Measurements from ENCODE around the gene INAFM1. TPM values are rescaled to one million over a fixed set of nuclear protein-coding genes. Genes with fewer than 3 reads are reported as not detected.
A peak's percentile ranks its signal among the peaks of the same experiment; 100 is the strongest.
"Not testable (repeated sequence)": the region's sequence is repeated elsewhere in the genome, so short reads cannot be mapped to it uniquely, and the experiment has no call there.

The INAFM1 gene
- total and polyA plus RNA-seq, 2 experiments from 2014 or later: 1.9 to 11.9 TPM

DNA sequence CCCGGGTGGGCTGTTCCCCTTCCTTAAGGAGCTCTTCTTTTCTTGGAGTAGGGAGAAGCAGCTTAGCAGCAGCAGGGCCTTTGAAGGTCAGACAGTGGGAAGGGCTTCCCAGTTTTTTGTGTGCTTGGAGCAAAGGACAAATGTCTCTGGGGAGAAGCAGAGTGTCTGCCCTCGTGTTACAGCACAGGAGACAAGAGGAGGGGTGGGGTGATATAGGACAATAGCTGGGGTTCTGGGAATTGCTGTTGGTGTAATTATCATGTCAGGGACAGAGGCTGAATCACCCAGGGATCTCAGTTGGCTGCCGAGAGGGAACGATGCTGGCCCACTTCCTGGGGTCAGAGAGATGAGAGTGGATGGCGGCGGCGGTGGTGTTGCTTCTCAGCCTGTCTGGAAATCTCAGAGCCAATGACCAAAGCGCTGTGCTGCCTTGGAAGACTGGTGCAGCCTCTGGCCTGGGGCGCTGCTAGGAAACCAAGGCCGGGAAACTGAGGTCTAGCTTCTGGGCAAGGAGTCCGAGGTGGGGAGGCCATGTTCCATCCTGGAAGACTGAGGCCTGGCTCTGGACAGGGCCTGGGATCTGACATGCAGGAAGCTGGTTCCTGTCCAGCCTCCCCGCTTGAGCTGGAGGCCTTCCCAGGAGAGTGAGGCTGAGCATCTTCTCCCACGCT is 1.2 kb downstream of the INAFM1 start:
- peak overlapping the region; percentile 96 for H3K4me2 ChIP-seq
- no peak overlapping the region for H2AFZ ChIP-seq
- H3K9me2 ChIP-seq (replicated peaks; ENCODE audit: insufficient read depth): no peaks in the 10 kb centered on the region
- H3K27me3 ChIP-seq: no peaks in the 10 kb centered on the region
- H3K27ac ChIP-seq: no peak overlapping the region
- no peaks in the 10 kb centered on the region for H3K9me3 ChIP-seq (ENCODE audit: low read depth)
- peaks cover 10% of the 10 kb centered on the region for H4K20me1 ChIP-seq (ENCODE audit: insufficient read depth, poor library complexity, severe bottlenecking)
- H3K4me1 ChIP-seq (ENCODE audit: insufficient read depth): peaks cover 15% of the 10 kb centered on the region
- H3K36me3 ChIP-seq (replicated peaks; ENCODE audit: insufficient read depth, low read depth): no peaks in the 10 kb centered on the region
- no peak for DNase-seq (ENCODE audit: low spot score)
- peaks cover 9% of the 10 kb centered on the region for H3K79me2 ChIP-seq
- no peak overlapping the region for H3K4me3 ChIP-seq
- TF ChIP-seq, protein P1, sequence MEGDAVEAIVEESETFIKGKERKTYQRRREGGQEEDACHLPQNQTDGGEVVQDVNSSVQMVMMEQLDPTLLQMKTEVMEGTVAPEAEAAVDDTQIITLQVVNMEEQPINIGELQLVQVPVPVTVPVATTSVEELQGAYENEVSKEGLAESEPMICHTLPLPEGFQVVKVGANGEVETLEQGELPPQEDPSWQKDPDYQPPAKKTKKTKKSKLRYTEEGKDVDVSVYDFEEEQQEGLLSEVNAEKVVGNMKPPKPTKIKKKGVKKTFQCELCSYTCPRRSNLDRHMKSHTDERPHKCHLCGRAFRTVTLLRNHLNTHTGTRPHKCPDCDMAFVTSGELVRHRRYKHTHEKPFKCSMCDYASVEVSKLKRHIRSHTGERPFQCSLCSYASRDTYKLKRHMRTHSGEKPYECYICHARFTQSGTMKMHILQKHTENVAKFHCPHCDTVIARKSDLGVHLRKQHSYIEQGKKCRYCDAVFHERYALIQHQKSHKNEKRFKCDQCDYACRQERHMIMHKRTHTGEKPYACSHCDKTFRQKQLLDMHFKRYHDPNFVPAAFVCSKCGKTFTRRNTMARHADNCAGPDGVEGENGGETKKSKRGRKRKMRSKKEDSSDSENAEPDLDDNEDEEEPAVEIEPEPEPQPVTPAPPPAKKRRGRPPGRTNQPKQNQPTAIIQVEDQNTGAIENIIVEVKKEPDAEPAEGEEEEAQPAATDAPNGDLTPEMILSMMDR (IDR thresholded peaks at IDR 0.05; ENCODE audit: poor library complexity): no peak
- TF ChIP-seq EZH2 (IDR thresholded peaks at IDR 0.05; ENCODE audit: borderline replicate concordance) (no peak), EZH2phosphoT487 (IDR thresholded peaks at IDR 0.05; ENCODE audit: low read depth, severe bottlenecking, unreplicated experiment) (no peak)
- WGBS (ENCODE audit: low lambda C conversion rate, missing lambda C conversion rate): 91% methylated on average over 13 of the region's 13 CpGs

DNA sequence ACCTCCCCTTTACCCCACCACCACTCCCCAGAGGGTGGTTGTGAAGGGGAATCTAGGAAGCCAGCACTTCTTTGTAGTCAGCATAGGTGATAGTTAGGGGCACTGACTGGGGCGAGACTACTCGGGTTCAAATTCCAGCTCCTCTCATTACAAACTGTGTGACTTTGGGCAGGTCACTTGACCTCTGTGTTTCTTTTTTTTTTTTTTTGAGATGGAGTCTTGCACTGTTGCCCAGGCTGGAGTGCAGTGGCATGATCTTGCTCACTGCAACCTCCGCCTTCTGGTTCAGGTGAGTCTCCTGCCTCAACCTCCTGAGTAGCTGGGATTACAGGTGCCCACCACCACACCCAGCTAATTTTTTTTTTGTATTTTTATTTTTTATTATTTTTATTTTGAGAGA is 1.8 kb downstream of the INAFM1 start:
- H3K4me2 ChIP-seq; H3K9me3 ChIP-seq (ENCODE audit: low read depth): not testable (repeated sequence)

DNA sequence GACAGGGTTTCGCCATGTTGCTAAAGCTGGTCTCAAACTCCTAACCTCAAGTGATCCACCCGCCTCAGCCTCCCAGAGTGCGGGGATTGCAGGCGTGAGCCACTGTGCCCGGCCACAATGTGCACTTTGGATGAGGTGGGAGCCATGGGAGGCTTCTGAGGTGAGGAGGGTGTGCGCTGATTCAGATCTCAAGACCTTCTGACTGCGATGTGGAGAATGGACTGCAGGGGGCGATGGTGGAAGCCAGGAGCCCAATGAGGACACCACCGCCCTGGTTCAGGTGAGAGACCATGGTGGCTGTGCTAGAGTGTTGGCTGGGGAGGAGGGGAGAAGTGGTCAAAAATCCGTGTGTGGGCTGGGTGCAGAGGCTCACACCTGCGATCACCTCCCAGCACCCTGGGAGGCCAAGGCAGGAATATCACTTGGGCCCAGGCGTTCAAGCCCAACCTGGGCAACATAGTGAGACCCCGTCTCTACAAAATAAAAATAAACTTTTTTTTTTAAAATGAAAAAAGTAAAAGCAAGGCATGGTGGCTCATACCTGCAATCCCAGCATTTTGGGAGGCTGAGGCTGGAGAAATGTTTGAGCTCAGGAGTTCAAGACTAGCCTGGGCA is 5.6 kb downstream of the INAFM1 start:
- no peak overlapping the region for H3K4me3 ChIP-seq
- TF ChIP-seq, protein P1 (IDR thresholded peaks at IDR 0.05; ENCODE audit: poor library complexity): peak; percentile 23
- TF ChIP-seq EZH2phosphoT487 (IDR thresholded peaks at IDR 0.05; ENCODE audit: low read depth, severe bottlenecking, unreplicated experiment) (no peak), EZH2 (IDR thresholded peaks at IDR 0.05; ENCODE audit: borderline replicate concordance) (no peak)
- no peaks in the 10 kb centered on the region for H3K9me3 ChIP-seq (ENCODE audit: low read depth)
- H2AFZ ChIP-seq: no peak overlapping the region
- H3K4me1 ChIP-seq (ENCODE audit: insufficient read depth): peaks cover 6% of the 10 kb centered on the region
- H4K20me1 ChIP-seq (ENCODE audit: insufficient read depth, poor library complexity, severe bottlenecking): peaks cover 6% of the 10 kb centered on the region
- H3K9me2 ChIP-seq (replicated peaks; ENCODE audit: insufficient read depth): no peaks in the 10 kb centered on the region
- WGBS (ENCODE audit: low lambda C conversion rate, missing lambda C conversion rate): 88% methylated on average over 13 of the region's 13 CpGs
- no peaks in the 10 kb centered on the region for H3K36me3 ChIP-seq (replicated peaks; ENCODE audit: insufficient read depth, low read depth)
- DNase-seq (ENCODE audit: low spot score): peak; percentile 34
- H3K27ac ChIP-seq: no peak overlapping the region
- no peaks in the 10 kb centered on the region for H3K27me3 ChIP-seq
- H3K4me2 ChIP-seq: no peak overlapping the region
- peaks cover 6% of the 10 kb centered on the region for H3K79me2 ChIP-seq

More for the DNA sequence above, 1.8 kb downstream of the INAFM1 start:
- H2AFZ ChIP-seq; H3K79me2 ChIP-seq; H3K9me2 ChIP-seq (replicated peaks; ENCODE audit: insufficient read depth); H3K27ac ChIP-seq; H3K36me3 ChIP-seq (replicated peaks; ENCODE audit: insufficient read depth, low read depth); H3K27me3 ChIP-seq; H3K4me3 ChIP-seq; DNase-seq (ENCODE audit: low spot score): not testable (repeated sequence)
- H4K20me1 ChIP-seq (ENCODE audit: insufficient read depth, poor library complexity, severe bottlenecking): peaks cover 10% of the 10 kb centered on the region
- 94% methylated on average over 3 of the region's 3 CpGs for WGBS (ENCODE audit: low lambda C conversion rate, missing lambda C conversion rate)
- H3K4me1 ChIP-seq (ENCODE audit: insufficient read depth): peaks cover 15% of the 10 kb centered on the region

DNA sequence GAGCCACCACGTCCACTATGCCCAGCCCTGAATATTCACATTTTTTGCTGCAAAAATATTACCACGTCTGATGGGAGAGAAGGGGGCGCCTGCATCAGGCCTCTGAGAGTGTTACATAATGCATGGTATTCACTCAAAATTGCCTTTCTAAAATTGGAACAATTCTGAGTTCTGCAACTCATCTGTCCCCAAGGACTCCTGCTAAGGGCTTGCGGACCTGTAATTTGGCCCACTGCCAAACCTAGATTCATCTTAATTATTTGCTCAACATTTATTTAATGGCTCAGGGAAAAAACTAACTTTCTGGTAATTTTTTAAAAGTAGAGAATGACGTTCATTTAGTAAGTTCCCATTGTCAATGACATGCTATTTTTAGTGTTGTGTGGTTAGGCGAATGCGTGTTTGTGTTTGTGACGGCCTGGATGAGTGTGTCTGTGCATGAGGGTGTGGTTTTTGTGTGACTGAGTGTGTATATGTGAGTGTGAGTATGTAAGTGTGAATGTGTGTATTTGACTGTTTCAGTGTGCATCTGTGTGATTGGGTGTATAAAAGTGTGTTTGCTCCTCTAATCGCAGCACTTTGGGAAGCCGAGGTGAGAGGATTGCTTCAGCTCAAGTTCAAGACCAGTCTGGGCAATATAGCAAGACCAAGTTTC is 8.8 kb downstream of the INAFM1 start:
- TF ChIP-seq EZH2phosphoT487 (IDR thresholded peaks at IDR 0.05; ENCODE audit: low read depth, severe bottlenecking, unreplicated experiment) (no peak), EZH2 (IDR thresholded peaks at IDR 0.05; ENCODE audit: borderline replicate concordance) (no peak)
- TF ChIP-seq, protein P1 (IDR thresholded peaks at IDR 0.05; ENCODE audit: poor library complexity): no peak
- no peak overlapping the region for H3K4me3 ChIP-seq
- H3K9me3 ChIP-seq (ENCODE audit: low read depth): no peaks in the 10 kb centered on the region
- H4K20me1 ChIP-seq (ENCODE audit: insufficient read depth, poor library complexity, severe bottlenecking): no peaks in the 10 kb centered on the region
- H3K27ac ChIP-seq: no peak overlapping the region
- H3K79me2 ChIP-seq: no peaks in the 10 kb centered on the region
- no peak for DNase-seq (ENCODE audit: low spot score)
- no peaks in the 10 kb centered on the region for H3K9me2 ChIP-seq (replicated peaks; ENCODE audit: insufficient read depth)
- no peaks in the 10 kb centered on the region for H3K4me1 ChIP-seq (ENCODE audit: insufficient read depth)
- H2AFZ ChIP-seq: no peak overlapping the region
- no peaks in the 10 kb centered on the region for H3K27me3 ChIP-seq
- H3K36me3 ChIP-seq (replicated peaks; ENCODE audit: insufficient read depth, low read depth): no peaks in the 10 kb centered on the region
- H3K4me2 ChIP-seq: no peak overlapping the region
- WGBS (ENCODE audit: low lambda C conversion rate, missing lambda C conversion rate): 89% methylated on average over 10 of the region's 10 CpGs
